Measurements from ENCODE around the gene MMRN2. TPM values are rescaled to one million over a fixed set of nuclear protein-coding genes. Genes with fewer than 3 reads are reported as not detected.

Gene MMRN2
- total and polyA plus RNA-seq, 4 donors: 1.7 to 12.1 (median 8.6) TPM

DNA sequence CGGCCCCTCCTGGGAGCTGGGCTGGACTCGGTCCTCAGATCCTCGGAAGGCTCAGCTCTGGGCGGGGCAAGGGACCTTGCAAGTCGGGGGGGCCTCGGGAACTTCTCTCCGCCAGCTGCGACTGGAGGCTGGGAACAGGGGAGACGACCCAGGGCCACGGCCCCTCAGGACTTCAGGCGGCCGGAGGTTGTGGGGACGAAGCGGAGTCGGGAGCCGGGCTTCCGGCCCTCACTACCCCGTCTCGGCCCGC, 13.5 kb upstream of the MMRN2 start:
- no peaks in the 10 kb centered on the region for H3K36me3 ChIP-seq (ENCODE audit: control insufficient read depth in 4 of 4, insufficient read depth in 3 of 4, low read depth in 1 of 4, low read length in 3 of 4)
- H3K27me3 ChIP-seq (ENCODE audit: control insufficient read depth in 4 of 4, insufficient read depth in 4 of 4, low read length in 3 of 4): no peaks in the 10 kb centered on the region
- no peak overlapping the region for H3K9ac ChIP-seq (ENCODE audit: low read depth in 1 of 2, low read length in 2 of 2)
- TF ChIP-seq NR2F2 (IDR thresholded peaks at IDR 0.05) (no peak), HNF4G (IDR thresholded peaks at IDR 0.05) (no peak)
- TF ChIP-seq, protein P1, sequence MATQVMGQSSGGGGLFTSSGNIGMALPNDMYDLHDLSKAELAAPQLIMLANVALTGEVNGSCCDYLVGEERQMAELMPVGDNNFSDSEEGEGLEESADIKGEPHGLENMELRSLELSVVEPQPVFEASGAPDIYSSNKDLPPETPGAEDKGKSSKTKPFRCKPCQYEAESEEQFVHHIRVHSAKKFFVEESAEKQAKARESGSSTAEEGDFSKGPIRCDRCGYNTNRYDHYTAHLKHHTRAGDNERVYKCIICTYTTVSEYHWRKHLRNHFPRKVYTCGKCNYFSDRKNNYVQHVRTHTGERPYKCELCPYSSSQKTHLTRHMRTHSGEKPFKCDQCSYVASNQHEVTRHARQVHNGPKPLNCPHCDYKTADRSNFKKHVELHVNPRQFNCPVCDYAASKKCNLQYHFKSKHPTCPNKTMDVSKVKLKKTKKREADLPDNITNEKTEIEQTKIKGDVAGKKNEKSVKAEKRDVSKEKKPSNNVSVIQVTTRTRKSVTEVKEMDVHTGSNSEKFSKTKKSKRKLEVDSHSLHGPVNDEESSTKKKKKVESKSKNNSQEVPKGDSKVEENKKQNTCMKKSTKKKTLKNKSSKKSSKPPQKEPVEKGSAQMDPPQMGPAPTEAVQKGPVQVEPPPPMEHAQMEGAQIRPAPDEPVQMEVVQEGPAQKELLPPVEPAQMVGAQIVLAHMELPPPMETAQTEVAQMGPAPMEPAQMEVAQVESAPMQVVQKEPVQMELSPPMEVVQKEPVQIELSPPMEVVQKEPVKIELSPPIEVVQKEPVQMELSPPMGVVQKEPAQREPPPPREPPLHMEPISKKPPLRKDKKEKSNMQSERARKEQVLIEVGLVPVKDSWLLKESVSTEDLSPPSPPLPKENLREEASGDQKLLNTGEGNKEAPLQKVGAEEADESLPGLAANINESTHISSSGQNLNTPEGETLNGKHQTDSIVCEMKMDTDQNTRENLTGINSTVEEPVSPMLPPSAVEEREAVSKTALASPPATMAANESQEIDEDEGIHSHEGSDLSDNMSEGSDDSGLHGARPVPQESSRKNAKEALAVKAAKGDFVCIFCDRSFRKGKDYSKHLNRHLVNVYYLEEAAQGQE (IDR thresholded peaks at IDR 0.05): no peak
- H3K4me3 ChIP-seq (ENCODE audit: low read depth in 1 of 3, low read length in 3 of 3): peak overlapping the region in 1 of 3 donors; percentile 37
- H3K9me3 ChIP-seq (ENCODE audit: control insufficient read depth in 4 of 4, low read length in 3 of 4): no peaks in the 10 kb centered on the region
- 32% methylated on average over 20 of the region's 20 CpGs for WGBS
- H3K27ac ChIP-seq (ENCODE audit: low read depth in 1 of 2, low read length in 2 of 2): peak overlapping the region; percentile 53 to 56
- DNase-seq (ENCODE audit: low spot score): no peak
- peaks cover 0 to 40% (median 17%) of the 10 kb centered on the region in 4 donors for H3K4me1 ChIP-seq (ENCODE audit: control insufficient read depth in 4 of 4, insufficient read depth in 4 of 4, low read length in 3 of 4)

GRCh38 chr10:86970162-86970981, 13.0 kb upstream of the MMRN2 start:
- Histone ChIP-seq H3K9ac (ENCODE audit: low read depth in 1 of 2, low read length in 2 of 2) (peak overlapping the region in 1 of 2 donors; percentile 16), H3K36me3 (ENCODE audit: control insufficient read depth in 4 of 4, insufficient read depth in 3 of 4, low read depth in 1 of 4, low read length in 3 of 4) (no peaks in the 10 kb centered on the region), H3K27me3 (ENCODE audit: control insufficient read depth in 4 of 4, insufficient read depth in 4 of 4, low read length in 3 of 4) (no peaks in the 10 kb centered on the region), H3K27ac (ENCODE audit: low read depth in 1 of 2, low read length in 2 of 2) (peak overlapping the region; percentile 53 to 56), H3K4me3 (ENCODE audit: low read depth in 1 of 3, low read length in 3 of 3) (peak overlapping the region in 1 of 3 donors; percentile 37), H3K9me3 (ENCODE audit: control insufficient read depth in 4 of 4, low read length in 3 of 4) (no peaks in the 10 kb centered on the region), H3K4me1 (ENCODE audit: control insufficient read depth in 4 of 4, insufficient read depth in 4 of 4, low read length in 3 of 4) (peaks cover 0 to 40% (median 17%) of the 10 kb centered on the region in 4 donors)
- WGBS: 72% methylated on average over 30 of the region's 30 CpGs
- DNase-seq (ENCODE audit: low spot score): no peak
- no peak for TF ChIP-seq HNF4A (conservative IDR thresholded peaks at IDR 0.05)
- TF ChIP-seq YY1 (IDR thresholded peaks at IDR 0.05): no peak
- TF ChIP-seq RXRA (IDR thresholded peaks at IDR 0.05): no peak
- TF ChIP-seq ATF3 (IDR thresholded peaks at IDR 0.05): no peak
- no peak for TF ChIP-seq EGR1 (IDR thresholded peaks at IDR 0.05; ENCODE audit: low read depth in 2 of 2)
- no peak for TF ChIP-seq RAD21 (IDR thresholded peaks at IDR 0.05)
- no peak for TF ChIP-seq FOXA1 (IDR thresholded peaks at IDR 0.05)
- TF ChIP-seq, protein P2, sequence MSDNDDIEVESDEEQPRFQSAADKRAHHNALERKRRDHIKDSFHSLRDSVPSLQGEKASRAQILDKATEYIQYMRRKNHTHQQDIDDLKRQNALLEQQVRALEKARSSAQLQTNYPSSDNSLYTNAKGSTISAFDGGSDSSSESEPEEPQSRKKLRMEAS (IDR thresholded peaks at IDR 0.05): no peak
- no peak for TF ChIP-seq FOXA2 (IDR thresholded peaks at IDR 0.05)
- TF ChIP-seq TAF1 (conservative IDR thresholded peaks at IDR 0.05): no peak
- no peak for TF ChIP-seq SP1 (IDR thresholded peaks at IDR 0.05)
- no peak for TF ChIP-seq HNF4G (IDR thresholded peaks at IDR 0.05)
- TF ChIP-seq, protein P1 (IDR thresholded peaks at IDR 0.05): no peak
- no peak for TF ChIP-seq GABPA (IDR thresholded peaks at IDR 0.05 in 1 of 2, conservative IDR thresholded peaks at IDR 0.05 in 1 of 2)
- TF ChIP-seq CTCF (IDR thresholded peaks at IDR 0.05; ENCODE audit: low read depth, low read length, missing input control): no peak
- TF ChIP-seq, protein P3, sequence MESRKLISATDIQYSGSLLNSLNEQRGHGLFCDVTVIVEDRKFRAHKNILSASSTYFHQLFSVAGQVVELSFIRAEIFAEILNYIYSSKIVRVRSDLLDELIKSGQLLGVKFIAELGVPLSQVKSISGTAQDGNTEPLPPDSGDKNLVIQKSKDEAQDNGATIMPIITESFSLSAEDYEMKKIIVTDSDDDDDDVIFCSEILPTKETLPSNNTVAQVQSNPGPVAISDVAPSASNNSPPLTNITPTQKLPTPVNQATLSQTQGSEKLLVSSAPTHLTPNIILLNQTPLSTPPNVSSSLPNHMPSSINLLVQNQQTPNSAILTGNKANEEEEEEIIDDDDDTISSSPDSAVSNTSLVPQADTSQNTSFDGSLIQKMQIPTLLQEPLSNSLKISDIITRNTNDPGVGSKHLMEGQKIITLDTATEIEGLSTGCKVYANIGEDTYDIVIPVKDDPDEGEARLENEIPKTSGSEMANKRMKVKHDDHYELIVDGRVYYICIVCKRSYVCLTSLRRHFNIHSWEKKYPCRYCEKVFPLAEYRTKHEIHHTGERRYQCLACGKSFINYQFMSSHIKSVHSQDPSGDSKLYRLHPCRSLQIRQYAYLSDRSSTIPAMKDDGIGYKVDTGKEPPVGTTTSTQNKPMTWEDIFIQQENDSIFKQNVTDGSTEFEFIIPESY (IDR thresholded peaks at IDR 0.05): no peak
- no peak for TF ChIP-seq JUND (IDR thresholded peaks at IDR 0.05)
- no peak for TF ChIP-seq NR2F2 (IDR thresholded peaks at IDR 0.05)

Measured in liver (tissue), 9 donors.